Left forelimb (tissue), 1 donor: Measurements from ENCODE around the gene TNK2.
A peak's percentile ranks its signal among the peaks of the same experiment; 100 is the strongest.

Experiments used
- DNase-seq: peaks from one replicate; pipeline ENCODE4 v3.0.0-alpha.2; 2018; ENCODE audit warnings: low spot score

Gene TNK2

DNA sequence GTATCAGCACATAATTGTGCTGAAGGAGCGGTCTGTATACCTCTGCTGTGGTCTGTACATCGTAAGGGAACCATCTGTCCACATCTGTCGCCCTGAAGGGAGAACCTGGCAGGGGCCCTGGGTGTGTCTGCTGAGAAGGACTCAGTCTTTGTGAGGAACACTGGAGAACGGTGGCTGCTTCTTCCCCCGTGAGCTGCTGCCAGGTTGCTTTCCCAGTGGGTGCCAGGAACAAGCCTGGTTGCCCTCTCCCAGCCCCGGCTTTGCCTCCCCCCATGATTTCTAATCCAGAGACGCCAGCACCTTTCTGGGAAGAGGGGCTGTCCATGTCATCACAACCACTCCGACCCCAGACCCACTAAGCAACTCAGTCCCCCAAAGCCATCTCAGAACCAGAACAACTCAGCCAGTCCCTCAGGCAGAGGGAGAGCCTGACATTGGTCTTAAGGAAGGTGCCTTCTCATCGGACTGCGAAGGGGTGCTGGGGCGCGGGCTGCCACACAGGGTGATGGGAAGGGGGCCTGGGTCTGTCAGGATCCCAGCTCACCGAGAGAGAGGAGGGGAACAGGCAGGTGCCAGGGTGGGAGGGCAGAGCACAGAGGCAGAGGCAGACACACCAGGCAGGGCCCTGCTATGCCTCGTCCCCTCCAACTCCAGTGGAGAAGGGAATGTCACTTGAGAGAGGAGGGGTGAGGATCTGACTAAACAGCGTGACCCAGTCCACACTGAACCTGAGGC lies 8.5 kb downstream of the TNK2 start:
- no peak for DNase-seq

- DNase-seq = no peak
Observed at GRCh38 chr3:195897853-195898415, 10.4 kb downstream of the TNK2 start.

DNA sequence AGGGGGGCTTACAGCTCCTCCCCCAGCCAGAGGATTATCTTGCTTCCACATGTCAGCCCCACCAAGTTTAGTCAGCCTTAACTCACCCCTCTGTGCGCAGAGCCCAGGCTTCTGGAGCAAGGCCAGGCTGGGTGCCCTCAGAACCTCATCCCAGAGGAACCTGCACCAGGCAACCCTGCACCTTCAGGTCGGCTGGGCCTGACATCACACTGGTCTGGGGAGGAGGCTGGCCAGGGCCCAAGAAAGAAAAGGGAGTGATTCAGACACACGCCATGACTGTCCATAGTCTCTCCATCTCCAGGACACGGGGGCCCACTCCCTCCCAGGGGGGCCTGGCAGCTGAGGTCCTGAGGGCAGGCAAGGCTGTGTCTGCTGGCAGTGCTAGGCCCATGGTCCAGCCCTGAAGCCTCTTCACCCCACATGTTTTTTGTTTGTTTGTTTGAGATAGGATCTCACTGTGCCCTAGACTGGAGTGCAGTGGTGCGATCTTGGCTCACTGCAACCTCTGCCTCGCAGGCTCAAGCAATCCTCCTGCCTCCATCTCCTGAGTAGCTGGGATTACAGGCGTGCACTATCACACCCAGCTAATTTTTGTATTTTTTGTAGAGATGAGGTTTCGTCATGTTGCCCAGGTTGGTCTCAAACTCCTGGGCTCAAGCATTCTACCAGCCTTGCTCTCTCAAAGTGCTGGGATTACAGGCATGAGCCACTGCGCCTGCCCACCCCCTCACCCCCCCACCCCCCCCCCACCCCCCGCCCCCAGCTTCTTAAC lies 11.1 kb downstream of the TNK2 start:
- no peak for DNase-seq

DNA sequence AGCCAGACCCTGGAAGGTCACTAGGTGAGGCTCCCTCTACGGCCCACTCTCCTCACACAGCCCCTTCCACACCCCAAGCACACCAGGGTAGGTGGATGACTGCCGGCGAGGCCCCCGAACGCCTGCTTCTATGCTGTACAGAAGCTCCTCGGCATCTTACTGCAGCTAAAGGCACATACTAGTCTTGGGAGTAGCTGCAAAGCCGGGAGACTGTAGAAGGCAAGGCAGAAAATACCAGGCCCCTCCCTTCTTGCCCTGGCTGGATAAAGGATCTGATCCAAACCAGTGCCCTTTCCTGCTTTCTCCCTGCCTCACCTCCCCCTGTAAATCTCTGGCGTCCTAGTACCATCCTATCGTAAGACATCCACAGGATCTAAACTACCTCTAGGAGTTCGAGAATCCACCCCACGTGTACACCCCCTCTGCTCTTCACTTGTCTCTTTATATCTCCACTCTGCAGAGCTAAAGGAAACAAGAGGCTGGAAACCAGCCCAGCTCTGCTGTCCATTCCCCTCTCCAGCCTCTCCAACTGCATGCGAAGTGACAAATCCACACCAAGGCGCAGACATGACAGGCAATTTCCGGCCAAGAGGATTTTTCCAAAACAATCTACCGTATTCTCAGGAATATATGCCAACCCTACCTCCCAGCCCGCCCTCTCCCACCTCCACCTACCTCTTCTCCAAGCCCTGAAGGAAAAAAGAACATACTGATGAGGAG lies 11.8 kb downstream of the TNK2 start:
- no peak for DNase-seq

DNA sequence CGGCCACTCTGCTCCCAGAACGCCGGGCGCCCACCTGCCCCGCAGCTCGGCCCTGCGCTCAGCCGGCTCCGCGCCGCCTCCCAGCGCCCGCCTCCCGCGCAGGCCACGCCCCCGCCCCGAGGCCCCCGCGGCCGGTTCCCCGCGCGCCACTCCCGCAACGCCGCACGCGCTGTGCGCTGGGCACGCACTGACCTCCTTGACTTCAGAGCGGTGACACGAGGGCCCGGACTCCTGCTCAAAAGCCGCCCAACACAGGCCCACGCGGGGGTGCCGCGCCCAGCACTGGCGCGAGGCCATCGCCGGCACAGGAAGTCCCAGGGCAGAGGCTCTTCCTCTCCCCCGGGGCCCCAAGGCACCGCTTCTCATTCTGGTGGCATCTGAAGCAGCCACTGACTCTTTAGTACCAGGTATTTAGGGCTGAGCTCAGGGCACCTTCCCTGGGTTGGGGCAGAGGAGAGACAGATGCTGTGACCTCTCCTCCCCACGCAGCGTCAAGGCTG lies 12.4 kb downstream of the TNK2 start:
- DNase-seq = no peak

DNA sequence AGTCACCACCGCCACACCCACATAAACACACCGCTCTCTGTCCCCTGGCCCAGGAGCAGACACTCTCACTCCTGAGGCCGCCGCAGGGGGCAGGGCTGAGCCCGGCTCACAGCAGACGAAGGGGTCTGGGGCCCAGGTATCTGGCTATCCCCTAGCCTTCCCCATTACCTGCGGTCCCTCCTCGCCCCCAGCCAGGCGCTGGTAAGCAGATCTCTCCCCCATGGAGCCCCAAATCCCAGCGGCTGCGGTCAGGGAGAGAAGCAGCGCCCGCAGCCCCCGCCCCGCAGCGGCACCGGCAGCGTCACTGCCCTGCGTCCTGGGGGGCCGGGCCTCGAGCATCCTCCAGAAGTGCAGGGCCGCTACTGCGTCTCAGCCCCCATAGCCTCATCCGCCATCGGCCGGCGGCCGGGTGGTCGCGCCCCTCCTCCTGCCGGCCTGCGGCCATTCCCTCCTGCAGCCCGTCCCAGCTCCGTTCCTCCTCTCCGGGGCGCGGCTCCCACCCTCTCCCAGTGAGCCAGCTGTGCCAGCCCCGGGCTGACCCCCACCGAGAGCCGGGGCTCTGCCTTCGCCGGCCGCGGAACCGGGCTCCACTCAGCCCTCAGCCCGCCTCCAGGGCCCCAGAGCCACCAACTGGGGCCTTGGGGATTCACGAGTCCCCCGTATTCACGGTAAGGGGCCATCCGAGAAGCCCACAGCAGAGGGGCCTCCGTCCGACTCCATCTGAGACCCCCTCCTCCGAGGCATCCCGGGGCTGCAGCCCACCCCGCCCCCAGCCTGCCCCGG lies 13.1 kb downstream of the TNK2 start:
- no peak for DNase-seq

DNA sequence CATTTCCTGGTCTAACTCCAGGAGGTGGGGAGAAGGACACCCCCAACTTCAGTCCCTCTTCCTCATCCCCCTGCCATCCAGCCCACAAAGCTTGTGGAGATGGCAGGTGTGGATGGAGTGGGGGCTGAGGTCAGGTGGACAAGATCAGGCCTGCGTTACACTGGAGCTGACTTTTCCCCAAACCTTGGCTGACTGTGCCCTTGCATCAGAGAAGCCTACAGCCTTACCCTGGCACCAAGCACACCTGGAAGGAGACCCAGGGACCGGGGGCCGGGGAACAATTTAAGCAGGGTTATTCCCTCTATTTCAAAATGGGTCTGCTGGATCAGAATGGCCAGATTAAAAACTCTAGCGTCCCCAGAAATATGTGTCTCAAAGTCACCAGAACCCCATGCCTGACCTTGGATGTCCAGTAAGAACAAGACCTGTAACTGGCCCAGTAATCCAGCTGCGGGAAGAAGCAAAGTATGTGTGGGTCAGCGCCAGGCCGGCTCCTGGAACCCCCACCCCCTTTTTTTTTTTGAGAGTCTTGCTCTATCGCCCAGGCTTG lies 14.4 kb downstream of the TNK2 start:
- no peak for DNase-seq

DNA sequence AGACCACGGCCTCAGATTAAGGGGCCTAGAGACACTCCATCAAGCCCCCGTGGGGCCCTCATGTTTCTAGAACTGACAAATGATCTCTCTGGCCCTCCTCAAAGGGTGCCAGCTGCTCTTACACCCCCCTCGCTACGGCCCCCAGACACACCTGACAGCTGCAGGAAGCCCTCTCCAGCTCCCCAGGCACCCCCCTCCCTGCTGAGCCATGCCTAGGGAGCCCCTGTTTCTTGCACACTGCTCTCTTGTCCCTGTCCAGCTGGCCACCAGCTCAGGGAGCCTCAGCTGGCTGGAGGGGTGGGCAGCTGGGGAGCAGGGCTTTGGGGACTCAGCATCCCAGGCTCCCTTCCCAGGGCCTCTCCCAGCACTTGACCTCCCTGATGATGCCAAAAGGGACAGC lies 14.8 kb downstream of the TNK2 start:
- no peak for DNase-seq

DNA sequence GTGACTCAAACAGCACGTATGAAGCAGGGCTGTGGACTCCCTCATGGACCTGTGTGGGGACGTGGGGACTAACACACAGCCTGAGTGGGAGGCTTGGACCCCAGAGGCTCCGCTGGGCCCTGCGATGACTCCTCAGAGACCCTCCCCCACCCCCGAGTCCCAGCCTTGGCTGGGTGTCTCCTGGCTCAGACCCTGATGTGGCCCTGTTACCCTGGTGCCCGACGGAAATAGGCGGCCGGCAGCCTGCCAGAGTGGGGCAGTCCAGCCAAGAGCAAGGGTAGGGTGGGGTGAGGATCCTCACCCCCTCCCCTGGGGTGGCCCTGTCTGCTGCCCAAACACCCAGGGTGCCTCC lies 15.3 kb downstream of the TNK2 start:
- no peak for DNase-seq

DNA sequence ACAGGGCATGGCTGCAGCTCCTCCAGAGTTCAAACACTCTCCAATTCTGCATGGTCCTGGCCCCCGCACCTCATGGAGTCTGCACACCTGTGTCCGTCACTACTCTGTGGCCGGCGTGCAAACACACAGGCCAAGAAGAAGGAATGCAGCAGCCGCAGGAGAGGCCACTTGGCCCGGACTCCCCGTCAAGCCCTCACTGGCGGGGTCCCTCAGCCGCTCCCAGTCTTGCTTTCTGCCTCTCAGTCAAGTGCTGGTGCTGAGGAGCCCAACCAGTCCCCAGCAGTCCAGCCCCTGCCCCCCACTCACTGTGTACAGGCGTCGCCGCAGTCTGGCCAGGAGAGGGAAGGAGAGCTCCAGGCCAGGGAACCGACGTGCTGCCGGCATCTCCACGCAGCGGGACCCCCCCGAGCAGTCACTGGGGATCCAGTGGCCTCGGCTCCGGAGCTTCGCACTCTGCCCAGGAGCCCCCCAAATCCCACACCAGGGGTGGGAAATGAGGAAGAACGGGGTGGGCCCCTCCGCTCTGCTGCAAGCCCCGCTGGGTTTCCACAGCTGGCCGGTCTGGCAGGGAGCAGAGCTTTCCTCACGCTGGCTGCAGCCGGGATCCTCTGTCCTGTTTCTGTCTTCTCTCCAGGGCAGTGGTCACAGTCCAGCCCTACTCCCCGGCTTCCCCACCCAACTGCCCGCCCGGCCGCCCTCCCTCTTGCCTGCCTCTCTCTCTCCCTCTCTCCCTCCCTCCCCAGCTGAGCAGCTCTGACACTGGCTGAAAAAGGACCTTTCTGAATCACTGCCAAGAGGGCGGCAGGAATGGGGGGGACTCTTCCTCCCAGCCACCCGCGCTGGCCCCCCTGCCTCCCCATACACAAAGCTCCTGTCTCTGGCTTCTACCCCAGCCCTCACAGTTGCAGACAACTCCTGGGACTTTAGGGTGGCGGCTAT lies 16.0 kb downstream of the TNK2 start:
- DNase-seq = peak; percentile 85

GRCh38 chr3:195891431-195892104 lies 16.8 kb downstream of the TNK2 start:
- no peak for DNase-seq

DNA sequence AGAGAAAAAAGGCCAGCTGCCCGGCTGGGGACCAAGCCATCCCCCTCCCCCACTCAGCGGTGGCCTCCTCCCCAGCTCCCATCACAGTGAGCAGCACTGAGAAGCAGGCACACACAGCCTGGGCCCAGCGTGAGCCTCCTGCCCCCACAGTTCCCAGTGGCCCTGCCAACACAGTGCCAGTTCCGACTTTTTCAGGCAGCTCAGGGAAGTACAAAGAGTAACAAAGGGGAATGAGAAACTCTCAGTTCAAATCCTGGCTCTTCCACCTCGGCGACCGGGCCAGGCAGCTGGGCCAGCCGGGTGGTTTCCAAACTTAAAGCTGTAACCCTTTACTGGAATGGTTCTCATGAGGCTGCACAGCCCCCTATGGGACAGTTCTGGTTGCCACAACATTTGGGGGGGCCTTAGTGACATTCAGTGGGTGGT lies 18.5 kb downstream of the TNK2 start:
- DNase-seq = no peak

- DNase-seq = no peak
Observed at GRCh38 chr3:195888981-195889869, 19.1 kb downstream of the TNK2 start.

DNA sequence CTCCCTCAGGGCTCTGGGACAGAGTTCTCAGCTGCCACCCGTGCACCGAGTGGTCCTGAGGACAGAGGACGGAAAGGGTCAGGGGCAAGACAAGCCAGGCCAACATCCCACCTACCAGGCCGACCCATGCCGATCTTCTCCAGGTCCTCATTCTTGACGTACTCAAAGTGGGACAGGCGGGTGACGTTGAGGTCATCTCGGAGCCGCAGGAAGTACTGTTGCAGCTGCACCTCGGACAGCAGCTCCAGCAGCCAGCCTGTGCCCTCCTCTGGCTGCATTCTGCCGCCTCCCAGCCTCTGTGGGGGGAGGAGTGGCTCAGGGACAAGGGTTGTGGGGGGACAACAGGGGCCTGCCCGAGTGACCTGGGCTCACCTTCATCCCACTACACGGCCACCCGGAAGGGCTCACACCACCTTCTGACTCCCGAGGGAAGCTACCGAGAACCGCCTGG lies 20.0 kb downstream of the TNK2 start:
- no peak for DNase-seq

DNA sequence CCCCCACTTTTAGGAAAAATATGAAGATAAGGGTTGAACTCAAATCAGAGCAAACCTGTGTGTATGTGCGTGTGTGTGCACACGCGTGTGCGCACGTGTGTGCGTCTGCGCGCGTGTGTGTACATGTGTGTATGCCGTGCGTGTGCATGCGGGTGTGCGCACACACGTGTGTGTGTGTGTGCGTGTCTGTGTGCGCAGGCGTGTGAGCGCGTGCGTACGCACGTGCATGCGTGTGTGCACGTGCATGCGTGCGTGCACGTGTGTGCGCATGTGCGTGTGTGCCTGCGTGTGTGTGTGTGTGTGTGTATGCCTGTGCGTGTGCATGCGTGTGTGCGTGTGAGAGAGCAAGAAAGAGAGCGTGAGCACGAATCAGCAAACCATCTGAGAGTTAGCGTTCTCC lies 20.7 kb downstream of the TNK2 start:
- no peak for DNase-seq

GRCh38 chr3:195886181-195887141 lies 21.9 kb downstream of the TNK2 start:
- no peak for DNase-seq
